KMS-11 (cell line): Measurements from ENCODE around the gene F11R.
"Not testable (repeated sequence)": the region's sequence is repeated elsewhere in the genome, so short reads cannot be mapped to it uniquely, and the experiment has no call there.

Experiments
- H2AFZ ChIP-seq: fragments of 200-600 bp; sonication (generic); 2 replicates; pipeline ENCODE4 v1.6.1; 2016; ENCODE audit warnings: antibody characterized with exemption, mixed run types, low read depth
- H3K27ac ChIP-seq: fragments of 200-600 bp; sonication (generic); 2 replicates; pipeline ENCODE4 v1.6.1; 2016; ENCODE audit warnings: mild to moderate bottlenecking, mixed run types
- H3K27me3 ChIP-seq: fragments of 200-600 bp; sonication (generic); 2 replicates; pipeline ENCODE4 v1.6.1; 2017; ENCODE audit warnings: mild to moderate bottlenecking, low read depth, mixed run types, moderate library complexity; ENCODE audit not compliant: insufficient read depth
- H3K36me3 ChIP-seq: fragments of 200-600 bp; sonication (generic); 2 replicates; pipeline ENCODE4 v1.6.1; 2017; ENCODE audit warnings: mild to moderate bottlenecking, mixed run types; ENCODE audit not compliant: insufficient read depth
- H3K4me1 ChIP-seq: fragments of 200-600 bp; sonication (generic); 2 replicates; pipeline ENCODE4 v1.6.1; 2016; ENCODE audit warnings: mild to moderate bottlenecking, low read depth, mixed run types; ENCODE audit not compliant: poor library complexity, severe bottlenecking
- H3K4me2 ChIP-seq: fragments of 200-600 bp; sonication (generic); 2 replicates; pipeline ENCODE4 v1.7.0; 2016; ENCODE audit warnings: mild to moderate bottlenecking, mixed run types
- H3K4me3 ChIP-seq: fragments of 200-600 bp; sonication (generic); IDR thresholded peaks from 2 replicates; pipeline ENCODE4 v1.6.1; 2017; ENCODE audit warnings: low read depth, low read length, mixed read lengths; ENCODE audit not compliant: insufficient read depth
- H3K79me2 ChIP-seq: fragments of 200-600 bp; sonication (generic); 2 replicates; pipeline ENCODE4 v1.6.1; 2016; ENCODE audit warnings: low read depth, mixed run types; ENCODE audit not compliant: insufficient read depth
- H3K9ac ChIP-seq: fragments of 200-600 bp; sonication (generic); 2 replicates; pipeline ENCODE4 v1.6.1; 2016; ENCODE audit warnings: mild to moderate bottlenecking, mixed run types
- H4K20me1 ChIP-seq: fragments of 200-600 bp; sonication (generic); 2 replicates; pipeline ENCODE4 v1.6.1; 2016; ENCODE audit warnings: mild to moderate bottlenecking, mixed run types; ENCODE audit not compliant: insufficient read depth
- TF ChIP-seq, protein P1 (sequence below): fragments of 200-600 bp; sonication (generic); conservative IDR thresholded peaks from 2 replicates; pipeline ENCODE4 v1.6.1; 2017; ENCODE audit warnings: low read depth, mild to moderate bottlenecking, antibody characterized with exemption, low read length, moderate library complexity, mixed read lengths

The F11R gene

DNA sequence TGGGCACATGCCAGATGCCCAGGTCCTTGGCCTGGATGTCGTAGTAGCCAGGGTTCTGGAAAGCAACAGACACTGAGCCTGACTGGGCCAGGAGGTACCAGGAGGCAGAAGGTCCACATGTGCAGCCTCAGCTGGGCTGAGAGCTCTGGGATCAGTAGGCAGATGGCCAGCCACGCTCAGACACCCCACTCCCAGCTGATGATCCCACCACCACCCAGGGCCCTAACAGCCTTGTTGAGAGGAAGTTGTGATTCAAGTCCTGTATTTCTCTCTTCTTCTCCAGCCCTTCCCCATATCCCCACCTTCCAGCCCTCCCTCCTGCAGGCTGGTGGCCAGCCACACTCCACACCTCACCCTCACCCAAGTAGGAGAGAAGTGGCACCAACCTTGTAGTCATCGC lies 70.3 kb downstream of the F11R start:
- H3K27ac ChIP-seq: no peak overlapping the region
- H3K79me2 ChIP-seq: no peaks in the 10 kb centered on the region
- H4K20me1 ChIP-seq: no peaks in the 10 kb centered on the region
- H3K4me2 ChIP-seq: no peak overlapping the region
- no peaks in the 10 kb centered on the region for H3K36me3 ChIP-seq
- H2AFZ ChIP-seq: no peak overlapping the region
- H3K4me1 ChIP-seq: peaks cover 29% of the 10 kb centered on the region
- H3K27me3 ChIP-seq: no peaks in the 10 kb centered on the region
- TF ChIP-seq, protein P1, sequence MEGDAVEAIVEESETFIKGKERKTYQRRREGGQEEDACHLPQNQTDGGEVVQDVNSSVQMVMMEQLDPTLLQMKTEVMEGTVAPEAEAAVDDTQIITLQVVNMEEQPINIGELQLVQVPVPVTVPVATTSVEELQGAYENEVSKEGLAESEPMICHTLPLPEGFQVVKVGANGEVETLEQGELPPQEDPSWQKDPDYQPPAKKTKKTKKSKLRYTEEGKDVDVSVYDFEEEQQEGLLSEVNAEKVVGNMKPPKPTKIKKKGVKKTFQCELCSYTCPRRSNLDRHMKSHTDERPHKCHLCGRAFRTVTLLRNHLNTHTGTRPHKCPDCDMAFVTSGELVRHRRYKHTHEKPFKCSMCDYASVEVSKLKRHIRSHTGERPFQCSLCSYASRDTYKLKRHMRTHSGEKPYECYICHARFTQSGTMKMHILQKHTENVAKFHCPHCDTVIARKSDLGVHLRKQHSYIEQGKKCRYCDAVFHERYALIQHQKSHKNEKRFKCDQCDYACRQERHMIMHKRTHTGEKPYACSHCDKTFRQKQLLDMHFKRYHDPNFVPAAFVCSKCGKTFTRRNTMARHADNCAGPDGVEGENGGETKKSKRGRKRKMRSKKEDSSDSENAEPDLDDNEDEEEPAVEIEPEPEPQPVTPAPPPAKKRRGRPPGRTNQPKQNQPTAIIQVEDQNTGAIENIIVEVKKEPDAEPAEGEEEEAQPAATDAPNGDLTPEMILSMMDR: no peak
- H3K4me3 ChIP-seq: no peak overlapping the region
- no peak overlapping the region for H3K9ac ChIP-seq

DNA sequence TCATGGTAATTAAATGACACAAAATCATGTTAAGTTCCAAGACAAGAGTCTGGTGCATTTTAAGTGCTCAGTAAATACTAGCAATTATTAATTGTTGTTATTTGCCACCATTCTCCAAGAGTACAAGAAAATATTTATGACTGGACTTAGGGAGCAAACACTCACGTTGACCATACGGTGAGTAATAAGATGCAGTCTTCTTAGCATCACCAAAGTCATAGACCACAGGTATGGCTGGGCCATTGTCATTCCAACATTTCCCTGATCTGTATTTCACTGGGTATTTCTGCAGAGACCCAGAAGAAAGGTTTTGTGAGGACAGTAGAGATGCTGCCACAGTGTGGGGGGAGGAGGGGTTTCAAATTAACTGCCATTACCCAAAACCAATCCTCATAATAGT lies 71.1 kb downstream of the F11R start:
- H3K27ac ChIP-seq: no peak overlapping the region
- TF ChIP-seq, protein P1: no peak
- H3K9ac ChIP-seq: no peak overlapping the region
- peaks cover 29% of the 10 kb centered on the region for H3K4me1 ChIP-seq
- no peaks in the 10 kb centered on the region for H4K20me1 ChIP-seq
- no peaks in the 10 kb centered on the region for H3K27me3 ChIP-seq
- H3K79me2 ChIP-seq: no peaks in the 10 kb centered on the region
- no peak overlapping the region for H3K4me3 ChIP-seq
- H3K36me3 ChIP-seq: no peaks in the 10 kb centered on the region
- no peak overlapping the region for H3K4me2 ChIP-seq
- no peak overlapping the region for H2AFZ ChIP-seq

DNA sequence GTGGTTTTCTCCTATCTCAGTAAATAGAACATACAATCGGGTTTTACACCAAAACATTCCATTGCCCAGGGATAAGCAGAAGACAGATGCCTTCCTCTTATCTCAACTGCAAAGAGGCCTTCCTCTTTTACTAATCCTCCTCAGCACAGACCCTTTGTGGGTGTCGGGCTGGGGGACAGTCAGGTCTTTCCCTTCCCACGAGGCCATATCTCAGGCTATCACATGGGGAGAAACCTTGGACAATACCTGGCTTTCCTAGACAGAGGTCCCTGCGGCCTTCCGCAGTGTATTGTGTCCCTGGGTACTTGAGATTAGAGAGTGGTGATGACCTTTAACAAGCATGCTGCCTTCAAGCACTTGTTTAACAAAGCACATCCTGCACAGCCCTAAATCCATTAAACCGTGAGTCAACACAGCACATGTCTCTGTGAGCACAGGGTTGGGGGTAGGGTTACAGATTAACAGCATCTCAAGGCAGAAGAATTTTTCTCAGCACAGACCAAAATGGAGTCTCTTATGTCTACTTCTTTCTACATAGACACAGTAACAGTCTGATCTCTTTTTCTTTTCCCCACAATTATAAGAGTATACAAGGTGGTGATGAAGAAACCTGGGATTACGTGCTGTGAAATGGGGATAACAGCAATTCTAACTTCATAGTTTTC lies 71.6 kb downstream of the F11R start:
- H3K36me3 ChIP-seq: not testable (repeated sequence)

DNA sequence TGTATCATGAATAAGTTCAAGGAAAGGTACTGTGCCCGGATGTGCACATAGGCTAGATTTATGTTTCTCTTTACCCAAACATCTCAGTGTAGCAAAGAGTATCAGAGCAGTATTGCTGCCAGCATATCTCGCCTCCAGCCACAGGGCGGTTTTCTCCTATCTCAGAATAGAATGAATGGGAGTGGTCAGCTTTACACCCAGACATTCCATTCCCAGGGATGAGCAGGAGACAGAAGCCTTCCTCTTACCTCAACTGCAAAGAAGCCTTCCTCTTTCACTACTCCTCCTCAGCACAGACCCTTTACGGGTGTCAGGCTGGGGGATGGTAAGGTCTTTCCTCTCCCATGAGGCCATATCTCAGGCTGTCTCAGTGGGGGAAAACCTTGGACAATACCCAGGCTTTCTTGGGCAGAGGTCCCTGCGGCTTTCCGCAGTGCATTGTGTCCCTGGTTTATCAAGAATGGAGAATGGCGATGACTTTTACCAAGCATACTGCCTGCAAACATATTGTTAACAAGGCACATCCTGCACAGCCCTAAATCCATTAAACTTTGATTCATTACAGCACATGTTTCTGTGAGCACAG lies 73.7 kb downstream of the F11R start:
- not testable (repeated sequence) for H3K79me2 ChIP-seq, H3K4me2 ChIP-seq, H3K27ac ChIP-seq, H3K4me3 ChIP-seq, H3K9ac ChIP-seq, H3K27me3 ChIP-seq, H4K20me1 ChIP-seq, H3K36me3 ChIP-seq, H2AFZ ChIP-seq
- peaks cover 13% of the 10 kb centered on the region for H3K4me1 ChIP-seq

More for the DNA sequence above, 71.6 kb downstream of the F11R start:
- H3K27me3 ChIP-seq, H3K9ac ChIP-seq, H4K20me1 ChIP-seq, H3K79me2 ChIP-seq, H3K4me3 ChIP-seq, H2AFZ ChIP-seq, H3K4me2 ChIP-seq, H3K27ac ChIP-seq: not testable (repeated sequence)
- H3K4me1 ChIP-seq: peaks cover 26% of the 10 kb centered on the region

DNA sequence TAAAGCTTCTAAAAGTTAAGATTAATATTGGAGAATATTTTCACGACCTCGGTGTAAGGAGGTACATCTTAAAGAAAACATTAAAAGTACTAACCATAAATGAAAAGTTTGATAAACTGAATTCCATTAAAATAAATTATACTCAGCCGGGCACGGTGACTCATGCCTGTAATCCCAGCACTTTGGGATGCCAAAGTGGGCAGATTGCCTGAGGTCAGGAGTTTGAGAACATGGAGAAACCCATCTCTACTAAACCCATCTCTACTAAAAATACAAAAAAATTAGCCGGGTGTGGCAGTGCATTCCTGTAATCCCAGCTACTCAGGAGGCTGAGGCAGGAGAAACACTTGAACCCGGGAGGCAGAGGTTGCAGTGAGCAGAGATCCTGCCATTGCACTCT lies 75.1 kb downstream of the F11R start:
- not testable (repeated sequence) for H3K4me1 ChIP-seq, H3K9ac ChIP-seq, H3K27me3 ChIP-seq, H3K27ac ChIP-seq, H3K4me2 ChIP-seq, H4K20me1 ChIP-seq, H3K4me3 ChIP-seq, H3K36me3 ChIP-seq, H3K79me2 ChIP-seq, H2AFZ ChIP-seq
